Endothelial cell of umbilical vein (primary cell): Measurements from ENCODE around the gene KCNH1. TPM values are rescaled to one million over a fixed set of nuclear protein-coding genes. Genes with fewer than 3 reads are reported as not detected.

Experiments
- BruUV-seq: library from RNA; stranded (reverse); fragments of 400-500 nt; replicated peaks from 2 replicates; lab custom pipeline; 2021; lab: Mats Ljungman, UMichigan
- CTCF ChIA-PET: fragments of 300-600, 350-600 bp; sonication (Branson Sonifier 250); formaldehyde crosslinking; loops from one replicate; lab custom pipeline; 2021; ENCODE audit warnings: antibody characterized with exemption, inconsistent platforms; lab: Charles Lee
- POLR2A ChIA-PET: fragments of 300-600, 350-600 bp; sonication (Branson Sonifier 250); formaldehyde crosslinking; loops from one replicate; lab custom pipeline; 2021; ENCODE audit warnings: antibody characterized with exemption, inconsistent platforms; lab: Charles Lee
- DNase-seq: peaks from one replicate; pipeline ENCODE4 v3.0.0-alpha.2; 2011; ENCODE audit warnings: low read depth, low spot score
- FAIRE-seq: peaks from 2 replicates; lab custom pipeline; 2011; peaks lifted over from hg19 to GRCh38; lab: Jason Lieb, UNC
- H2AFZ ChIP-seq: 2 replicates; pipeline ENCODE4 v1.6.0; 2012; ENCODE audit warnings: low read depth, low read length, control low read depth, inconsistent platforms
- H3K27ac ChIP-seq: 2 replicates; pipeline ENCODE4 v1.5.1; 2011; ENCODE audit warnings: low read depth, mild to moderate bottlenecking, control low read depth, low read length, moderate library complexity; ENCODE audit not compliant: insufficient read depth
- H3K27me3 ChIP-seq, 2 experiments: 2 replicates each; pipeline versions ENCODE4 v1.6.0 to v1.6.1; 2011; ENCODE audit warnings: low read length in 2 of 2, mixed read lengths in 1 of 2; ENCODE audit not compliant: control insufficient read depth in 2 of 2, insufficient read depth in 2 of 2
- H3K36me3 ChIP-seq, 2 experiments: 2 replicates in 1 of 2; 3 replicates in 1 of 2; pipeline ENCODE4 v1.5.1; 2011; ENCODE audit warnings: low read length in 2 of 2, mild to moderate bottlenecking in 1 of 2, moderate library complexity in 1 of 2; ENCODE audit not compliant: control insufficient read depth in 2 of 2, insufficient read depth in 2 of 2; ENCODE audit errors: extremely low read depth in 1 of 2
- H3K4me1 ChIP-seq: 3 replicates; pipeline ENCODE4 v1.5.1; 2011; ENCODE audit warnings: mild to moderate bottlenecking, low read length; ENCODE audit not compliant: control insufficient read depth, insufficient read depth; ENCODE audit errors: extremely low read depth
- H3K4me2 ChIP-seq: 2 replicates; pipeline ENCODE4 v1.6.1; 2011; ENCODE audit warnings: low read length, control low read depth, mixed read lengths; ENCODE audit not compliant: insufficient read depth
- H3K4me3 ChIP-seq, 3 experiments: fragments of 200-600 bp in 1 of 3; sonication (generic), shearing (Covaris generic) in 1 of 3; replicated peaks in 1 of 3; 2 replicates each; pipeline ENCODE4 v1.5.1; 2011 to 2016; ENCODE audit warnings: control low read depth in 3 of 3, low read length in 3 of 3, mild to moderate bottlenecking in 2 of 3, inconsistent platforms in 1 of 3, low read depth in 1 of 3, moderate library complexity in 1 of 3; ENCODE audit not compliant: insufficient read depth in 1 of 3
- H3K79me2 ChIP-seq: 2 replicates; pipeline ENCODE4 v1.6.0; 2012; ENCODE audit warnings: low read length, inconsistent platforms; ENCODE audit not compliant: control insufficient read depth, insufficient read depth
- H3K9ac ChIP-seq: replicated peaks from 2 replicates; pipeline ENCODE3; 2011; ENCODE audit warnings: low read length, control low read depth; ENCODE audit not compliant: insufficient read depth; ENCODE audit errors: extremely low read depth
- H3K9me1 ChIP-seq: replicated peaks from 3 replicates; pipeline ENCODE4 v1.6.0; 2011; ENCODE audit warnings: mild to moderate bottlenecking, low read length; ENCODE audit not compliant: control insufficient read depth, insufficient read depth; ENCODE audit errors: extremely low read depth
- H3K9me3 ChIP-seq: replicated peaks from 2 replicates; pipeline ENCODE4 v1.5.1; 2012; ENCODE audit warnings: low read length, inconsistent platforms; ENCODE audit not compliant: control insufficient read depth, insufficient read depth
- H4K20me1 ChIP-seq: replicated peaks from 2 replicates; pipeline ENCODE3; 2011; ENCODE audit warnings: mild to moderate bottlenecking, low read length; ENCODE audit not compliant: control insufficient read depth, insufficient read depth; ENCODE audit errors: extremely low read depth
- CTCF ChIP-seq, 2 donors: IDR thresholded peaks; 1 replicate in 1 of 2; 2 replicates in 1 of 2; pipeline ENCODE4 v1.5.1; 2011; ENCODE audit warnings: low read length in 2 of 2, mild to moderate bottlenecking in 2 of 2, moderate library complexity in 2 of 2, control low read depth in 1 of 2, inconsistent platforms in 1 of 2, low read depth in 1 of 2; ENCODE audit not compliant: insufficient read depth in 1 of 2; ENCODE audit errors: extremely low read depth in 1 of 2
- EZH2 ChIP-seq: IDR thresholded peaks from 2 replicates; pipeline ENCODE4 v1.6.1; 2012; ENCODE audit warnings: borderline replicate concordance, low read depth, mild to moderate bottlenecking, moderate library complexity, low read length, inconsistent platforms; ENCODE audit not compliant: severe bottlenecking
- FOS ChIP-seq: IDR thresholded peaks from 2 replicates; pipeline ENCODE4 v1.6.1; 2011; ENCODE audit warnings: mild to moderate bottlenecking, low read length, moderate library complexity, borderline replicate concordance; ENCODE audit not compliant: insufficient read depth
- GATA2 ChIP-seq: IDR thresholded peaks from 2 replicates; pipeline ENCODE4 v1.7.0; 2011; ENCODE audit warnings: low read depth, mild to moderate bottlenecking, moderate library complexity, mixed read lengths, low read length; ENCODE audit not compliant: insufficient read length, insufficient read depth
- JUN ChIP-seq: IDR thresholded peaks from 2 replicates; pipeline ENCODE4 v1.6.1; 2011; ENCODE audit warnings: borderline replicate concordance, low read depth; ENCODE audit not compliant: insufficient read length, insufficient read depth
- MYC ChIP-seq: IDR thresholded peaks from one replicate; pipeline ENCODE4 v1.6.1; 2011; ENCODE audit warnings: mild to moderate bottlenecking, low read depth, low read length
- POLR2A ChIP-seq: IDR thresholded peaks from 2 replicates; pipeline ENCODE4 v1.6.1; 2012; ENCODE audit warnings: low read depth, mild to moderate bottlenecking, control low read depth, low read length
- POLR2AphosphoS5 ChIP-seq: IDR thresholded peaks from 2 replicates; pipeline ENCODE4 v1.6.1; 2012; ENCODE audit warnings: low read depth, mild to moderate bottlenecking, control low read depth, low read length, moderate library complexity; ENCODE audit not compliant: insufficient read depth
- dilution Hi-C: fragments of 300-500 bp; cut with MboI; formaldehyde crosslinking; loops from one replicate; pipeline ENCODE4 v1.15.0; 2019; ENCODE audit warnings: low sequenced_read_pairs; ENCODE audit not compliant: extremely low pct_ligation_motif_present
- intact Hi-C: fragments of 100-400 bp; cut with micrococcal nuclease; formaldehyde crosslinking; loops from one replicate; pipeline ENCODE4 v1.10.0; 2022
- polyA plus RNA-seq, 4 experiments: library from polyadenylated mRNA; depleted of rRNA in 3 of 4; stranded (reverse) in 3 of 4; unstranded in 1 of 4; fragments of >200 nt; gene quantifications; 2 replicates each; pipeline versions ENCODE4 v1.2.1 to v1.2.3, GENCODE V29; 2011 to 2012; ENCODE audit warnings: missing spikeins in 1 of 4
- total RNA-seq: library from RNA; stranded (reverse); gene quantifications from 2 replicates; pipeline ENCODE4 v1.2.3, GENCODE V29; 2021

KCNH1 gene
- total and polyA plus RNA-seq, 2 donors (not counting 3 experiments of a cell fraction or from before 2014, with no cell fraction given): not detected

- H2AFZ ChIP-seq: no peak overlapping the region
- no peak for TF ChIP-seq GATA2
- no peak for TF ChIP-seq POLR2A
- ChIA-PET CTCF (no interaction called here), POLR2A (no interaction called here)
- H3K9me1 ChIP-seq: no peaks in the 10 kb centered on the region
- no TSS peak for BruUV-seq
- no peaks in the 10 kb centered on the region for H3K27me3 ChIP-seq
- no peaks in the 10 kb centered on the region for H3K79me2 ChIP-seq
- H4K20me1 ChIP-seq: no peaks in the 10 kb centered on the region
- no peak overlapping the region for H3K9ac ChIP-seq
- FAIRE-seq (no peak), DNase-seq (no peak)
- H3K27ac ChIP-seq: no peak overlapping the region
- dilution Hi-C loops (no loop called here), intact Hi-C loops (no loop called here)
- H3K9me3 ChIP-seq: no peaks in the 10 kb centered on the region
- H3K4me2 ChIP-seq: no peak overlapping the region
- no peaks in the 10 kb centered on the region for H3K4me1 ChIP-seq
- H3K36me3 ChIP-seq: no peaks in the 10 kb centered on the region
- H3K4me3 ChIP-seq: no peak overlapping the region
Observed at GRCh38 chr1:210706246-210706645, 427.7 kb downstream of the KCNH1 start.

GRCh38 chr1:210705086-210705485 is 428.9 kb downstream of the KCNH1 start:
- FAIRE-seq: no peak
- Histone ChIP-seq H3K4me2 (no peak overlapping the region), H4K20me1 (no peaks in the 10 kb centered on the region), H3K9ac (no peak overlapping the region), H3K9me3 (peaks cover 2% of the 10 kb centered on the region), H3K79me2 (no peaks in the 10 kb centered on the region), H3K9me1 (no peaks in the 10 kb centered on the region), H2AFZ (no peak overlapping the region), H3K4me1 (no peaks in the 10 kb centered on the region), H3K27ac (no peak overlapping the region), H3K27me3 (no peaks in the 10 kb centered on the region), H3K36me3 (no peaks in the 10 kb centered on the region), H3K4me3 (no peak overlapping the region)
- ChIA-PET CTCF (no interaction called here), POLR2A (no interaction called here)
- TF ChIP-seq CTCF (IDR thresholded peaks at IDR 0.05; ENCODE audit: extremely low read depth in 1 of 2, insufficient read depth in 1 of 2, low read depth in 1 of 2, low read length in 2 of 2) (no peak), JUN (no peak), FOS (no peak), POLR2AphosphoS5 (no peak), POLR2A (no peak), EZH2 (no peak), MYC (no peak), GATA2 (no peak)
- dilution Hi-C loops (no loop called here), intact Hi-C loops (no loop called here)
- no peak for DNase-seq
- no TSS peak for BruUV-seq
